GM12878 (cell line): ENCODE results near the gene PARS2. TPM values are rescaled to one million over a fixed set of nuclear protein-coding genes. Genes with fewer than 3 reads are reported as not detected.

Source experiments
- ASH2L ChIP-seq: fragments of 300-600, 200-600 bp; sonication (generic); IDR thresholded peaks from 2 replicates; pipeline ENCODE4 v1.6.1; 2017; ENCODE audit warnings: low read depth, mild to moderate bottlenecking, borderline replicate concordance
- CUX1 ChIP-seq: IDR thresholded peaks from 2 replicates; pipeline ENCODE4 v1.6.1; 2012; ENCODE audit warnings: improper control_type of control experiment, low read depth, low read length; ENCODE audit not compliant: insufficient replicate concordance
- DPF2 ChIP-seq: fragments of 450-650 bp; IDR thresholded peaks from 2 replicates; pipeline ENCODE4 v1.6.1; 2017; ENCODE audit warnings: mild to moderate bottlenecking
- ESRRA ChIP-seq: IDR thresholded peaks from 2 replicates; pipeline ENCODE4 v1.6.1; 2012; ENCODE audit warnings: mild to moderate bottlenecking, low read length, improper control_type of control experiment
- ETV6 ChIP-seq, 2 experiments: fragments of 450-650 bp in 1 of 2; IDR thresholded peaks in 1 of 2; conservative IDR thresholded peaks in 1 of 2; 2 replicates each; pipeline ENCODE4 v1.6.1; 2014; ENCODE audit warnings: antibody characterized with exemption in 1 of 2, borderline replicate concordance in 1 of 2, low read depth in 1 of 2, mild to moderate bottlenecking in 1 of 2, moderate library complexity in 1 of 2
- HCFC1 ChIP-seq: fragments of 150-350 bp; IDR thresholded peaks from 2 replicates; pipeline ENCODE4 v1.6.1; 2014; ENCODE audit warnings: low read length
- HDAC2 ChIP-seq: fragments of 200-600 bp; sonication (generic); IDR thresholded peaks from 2 replicates; pipeline ENCODE4 v1.6.1; 2017
- KDM1A ChIP-seq: fragments of 200-600 bp; sonication (generic); IDR thresholded peaks from 2 replicates; pipeline ENCODE4 v1.6.1; 2016; ENCODE audit warnings: borderline replicate concordance
- MAX ChIP-seq: IDR thresholded peaks from 2 replicates; pipeline ENCODE4 v1.6.1; 2012; ENCODE audit warnings: low read depth, low read length, improper control_type of control experiment
- MYC ChIP-seq: IDR thresholded peaks from 2 replicates; pipeline ENCODE4 v1.6.1; 2011; ENCODE audit warnings: mild to moderate bottlenecking, low read length, moderate library complexity, inconsistent platforms; ENCODE audit not compliant: insufficient read depth, insufficient replicate concordance, insufficient read length, severe bottlenecking
- NFXL1 ChIP-seq: fragments of 450-650 bp; IDR thresholded peaks from 2 replicates; pipeline ENCODE4 v1.6.1; 2017; ENCODE audit warnings: antibody characterized with exemption, mild to moderate bottlenecking, borderline replicate concordance
- NR2C1 ChIP-seq: fragments of 450-650 bp; IDR thresholded peaks from 2 replicates; pipeline ENCODE4 v1.6.1; 2017; ENCODE audit warnings: antibody characterized with exemption, mild to moderate bottlenecking, moderate library complexity
- NR2F1 ChIP-seq: fragments of 450-650 bp; conservative IDR thresholded peaks from 2 replicates; pipeline ENCODE4 v1.6.1; 2017; ENCODE audit warnings: mild to moderate bottlenecking
- POU2F2 ChIP-seq: IDR thresholded peaks from 3 replicates; pipeline ENCODE4 v1.6.1; 2011; ENCODE audit warnings: low read depth, mild to moderate bottlenecking, low read length, borderline replicate concordance
- REST ChIP-seq: IDR thresholded peaks from 2 replicates; pipeline ENCODE4 v1.6.1; 2012; ENCODE audit warnings: mild to moderate bottlenecking, low read depth, low read length
- RFX5 ChIP-seq: IDR thresholded peaks from 2 replicates; pipeline ENCODE4 v1.6.1; 2011; ENCODE audit warnings: low read depth, low read length, improper control_type of control experiment
- RUNX3 ChIP-seq: IDR thresholded peaks from 2 replicates; pipeline ENCODE4 v1.6.1; 2012; ENCODE audit warnings: low read length, inconsistent platforms
- SP1 ChIP-seq: IDR thresholded peaks from one replicate; pipeline ENCODE4 v1.6.1; 2011; ENCODE audit warnings: low read depth, low read length
- SREBF2 ChIP-seq: IDR thresholded peaks from 2 replicates; pipeline ENCODE4 v1.6.1; 2012; ENCODE audit warnings: mild to moderate bottlenecking, low read length
- YY1 ChIP-seq: IDR thresholded peaks from 2 replicates; pipeline ENCODE4 v1.6.1; 2011; ENCODE audit warnings: low read depth, mild to moderate bottlenecking, low read length
- ZNF384 ChIP-seq: IDR thresholded peaks from 2 replicates; pipeline ENCODE4 v1.6.1; 2012; ENCODE audit warnings: low read depth, mild to moderate bottlenecking, low read length, improper control_type of control experiment, borderline replicate concordance
- polyA plus RNA-seq, 11 experiments: library from polyadenylated mRNA; depleted of rRNA in 4 of 11; unstranded in 6 of 11; stranded (reverse) in 5 of 11; fragments of >200 nt; fragmentation: Nextera tagmentation in 4 of 11; fragmentation: Illumina TruSeq in 1 of 11; extraction: Ambion mirVana in 4 of 11; extraction: Trizol in 1 of 11; gene quantifications; 1 replicate in 1 of 11; 2 replicates in 10 of 11; pipeline versions ENCODE4 v1.2.1 to v1.2.3, GENCODE V29; 2011 to 2016; ENCODE audit warnings: inconsistent platforms in 2 of 11, missing spikeins in 2 of 11, low read depth in 1 of 11
- total RNA-seq, 4 experiments: library from RNA; depleted of rRNA in 3 of 4; stranded (reverse); fragments of >200 nt in 3 of 4; fragmentation: Illumina TruSeq in 1 of 4; extraction: Trizol in 1 of 4; gene quantifications; 2 replicates each; pipeline versions ENCODE4 v1.2.1 to v1.2.3, GENCODE V29; 2013 to 2021

PARS2 gene
- total and polyA plus RNA-seq, 10 of the 15 experiments (the other 5 are each of a cell fraction or from before 2014, with no cell fraction given): 3.7 to 12.2 (median 5.9) TPM

- TF ChIP-seq CUX1 (no peak), REST (0 out of 2 replicates have a peak, but pooled peaks have one; percentile 44), SP1 (peak; percentile 92), RUNX3 (peak; percentile 76), KDM1A (no peak), ZNF384 (no peak), MYC (peak; percentile 74), NR2F1 (0 out of 2 replicates have a peak, but pooled peaks have one; percentile 27), RFX5 (peak; percentile 8; the same call in 1 of the 2 replicates), NFXL1 (no peak), ASH2L (no peak), POU2F2 (peak; percentile 86; the same call in 2 of the 3 replicates), NR2C1 (peak; percentile 62; the same call in 1 of the 2 replicates), YY1 (peak; percentile 88), HCFC1 (peak; percentile 85), DPF2 (0 out of 2 replicates have a peak, but pooled peaks have one; percentile 38), MAX (peak; percentile 75), ESRRA (no peak), ETV6 (conservative IDR thresholded peaks at IDR 0.05 in 1 of 2, IDR thresholded peaks at IDR 0.05 in 1 of 2; ENCODE audit: borderline replicate concordance in 1 of 2, low read depth in 1 of 2) (no peak), SREBF2 (no peak), HDAC2 (no peak)
Measured at GRCh38 chr1:54715493-54716298, 48.6 kb downstream of the PARS2 start, which contains the start of gene TTC4 (continued).
